Endothelial cell of umbilical vein (primary cell): ENCODE measurements around the gene KIF3A. TPM values are rescaled to one million over a fixed set of nuclear protein-coding genes. Genes with fewer than 3 reads are reported as not detected.

Experiments
- BruUV-seq: library from RNA; stranded (reverse); fragments of 400-500 nt; replicated peaks from 2 replicates; lab custom pipeline; 2021; lab: Mats Ljungman, UMichigan
- CTCF ChIA-PET: fragments of 300-600, 350-600 bp; sonication (Branson Sonifier 250); formaldehyde crosslinking; loops from one replicate; lab custom pipeline; 2021; ENCODE audit warnings: antibody characterized with exemption, inconsistent platforms; lab: Charles Lee
- POLR2A ChIA-PET: fragments of 300-600, 350-600 bp; sonication (Branson Sonifier 250); formaldehyde crosslinking; loops from one replicate; lab custom pipeline; 2021; ENCODE audit warnings: antibody characterized with exemption, inconsistent platforms; lab: Charles Lee
- DNase-seq: peaks from one replicate; pipeline ENCODE4 v3.0.0-alpha.2; 2011; ENCODE audit warnings: low read depth, low spot score
- FAIRE-seq: peaks from 2 replicates; lab custom pipeline; 2011; peaks lifted over from hg19 to GRCh38; lab: Jason Lieb, UNC
- H2AFZ ChIP-seq: 2 replicates; pipeline ENCODE4 v1.6.0; 2012; ENCODE audit warnings: low read depth, low read length, control low read depth, inconsistent platforms
- H3K27ac ChIP-seq: 2 replicates; pipeline ENCODE4 v1.5.1; 2011; ENCODE audit warnings: low read depth, mild to moderate bottlenecking, control low read depth, low read length, moderate library complexity; ENCODE audit not compliant: insufficient read depth
- H3K27me3 ChIP-seq, 2 experiments: 2 replicates each; pipeline versions ENCODE4 v1.6.0 to v1.6.1; 2011; ENCODE audit warnings: low read length in 2 of 2, mixed read lengths in 1 of 2; ENCODE audit not compliant: control insufficient read depth in 2 of 2, insufficient read depth in 2 of 2
- H3K36me3 ChIP-seq, 2 experiments: 2 replicates in 1 of 2; 3 replicates in 1 of 2; pipeline ENCODE4 v1.5.1; 2011; ENCODE audit warnings: low read length in 2 of 2, mild to moderate bottlenecking in 1 of 2, moderate library complexity in 1 of 2; ENCODE audit not compliant: control insufficient read depth in 2 of 2, insufficient read depth in 2 of 2; ENCODE audit errors: extremely low read depth in 1 of 2
- H3K4me1 ChIP-seq: 3 replicates; pipeline ENCODE4 v1.5.1; 2011; ENCODE audit warnings: mild to moderate bottlenecking, low read length; ENCODE audit not compliant: control insufficient read depth, insufficient read depth; ENCODE audit errors: extremely low read depth
- H3K4me2 ChIP-seq: 2 replicates; pipeline ENCODE4 v1.6.1; 2011; ENCODE audit warnings: low read length, control low read depth, mixed read lengths; ENCODE audit not compliant: insufficient read depth
- H3K4me3 ChIP-seq, 3 experiments: fragments of 200-600 bp in 1 of 3; sonication (generic), shearing (Covaris generic) in 1 of 3; replicated peaks in 1 of 3; 2 replicates each; pipeline ENCODE4 v1.5.1; 2011 to 2016; ENCODE audit warnings: control low read depth in 3 of 3, low read length in 3 of 3, mild to moderate bottlenecking in 2 of 3, inconsistent platforms in 1 of 3, low read depth in 1 of 3, moderate library complexity in 1 of 3; ENCODE audit not compliant: insufficient read depth in 1 of 3
- H3K79me2 ChIP-seq: 2 replicates; pipeline ENCODE4 v1.6.0; 2012; ENCODE audit warnings: low read length, inconsistent platforms; ENCODE audit not compliant: control insufficient read depth, insufficient read depth
- H3K9ac ChIP-seq: replicated peaks from 2 replicates; pipeline ENCODE3; 2011; ENCODE audit warnings: low read length, control low read depth; ENCODE audit not compliant: insufficient read depth; ENCODE audit errors: extremely low read depth
- H3K9me1 ChIP-seq: replicated peaks from 3 replicates; pipeline ENCODE4 v1.6.0; 2011; ENCODE audit warnings: mild to moderate bottlenecking, low read length; ENCODE audit not compliant: control insufficient read depth, insufficient read depth; ENCODE audit errors: extremely low read depth
- H3K9me3 ChIP-seq: replicated peaks from 2 replicates; pipeline ENCODE4 v1.5.1; 2012; ENCODE audit warnings: low read length, inconsistent platforms; ENCODE audit not compliant: control insufficient read depth, insufficient read depth
- H4K20me1 ChIP-seq: replicated peaks from 2 replicates; pipeline ENCODE3; 2011; ENCODE audit warnings: mild to moderate bottlenecking, low read length; ENCODE audit not compliant: control insufficient read depth, insufficient read depth; ENCODE audit errors: extremely low read depth
- EZH2 ChIP-seq: IDR thresholded peaks from 2 replicates; pipeline ENCODE4 v1.6.1; 2012; ENCODE audit warnings: borderline replicate concordance, low read depth, mild to moderate bottlenecking, moderate library complexity, low read length, inconsistent platforms; ENCODE audit not compliant: severe bottlenecking
- FOS ChIP-seq: IDR thresholded peaks from 2 replicates; pipeline ENCODE4 v1.6.1; 2011; ENCODE audit warnings: mild to moderate bottlenecking, low read length, moderate library complexity, borderline replicate concordance; ENCODE audit not compliant: insufficient read depth
- MYC ChIP-seq: IDR thresholded peaks from one replicate; pipeline ENCODE4 v1.6.1; 2011; ENCODE audit warnings: mild to moderate bottlenecking, low read depth, low read length
- POLR2AphosphoS5 ChIP-seq: IDR thresholded peaks from 2 replicates; pipeline ENCODE4 v1.6.1; 2012; ENCODE audit warnings: low read depth, mild to moderate bottlenecking, control low read depth, low read length, moderate library complexity; ENCODE audit not compliant: insufficient read depth
- dilution Hi-C: fragments of 300-500 bp; cut with MboI; formaldehyde crosslinking; loops from one replicate; pipeline ENCODE4 v1.15.0; 2019; ENCODE audit warnings: low sequenced_read_pairs; ENCODE audit not compliant: extremely low pct_ligation_motif_present
- intact Hi-C: fragments of 100-400 bp; cut with micrococcal nuclease; formaldehyde crosslinking; loops from one replicate; pipeline ENCODE4 v1.10.0; 2022
- polyA plus RNA-seq, 4 experiments: library from polyadenylated mRNA; depleted of rRNA in 3 of 4; stranded (reverse) in 3 of 4; unstranded in 1 of 4; fragments of >200 nt; gene quantifications; 2 replicates each; pipeline versions ENCODE4 v1.2.1 to v1.2.3, GENCODE V29; 2011 to 2012; ENCODE audit warnings: missing spikeins in 1 of 4
- total RNA-seq: library from RNA; stranded (reverse); gene quantifications from 2 replicates; pipeline ENCODE4 v1.2.3, GENCODE V29; 2021
- TF ChIP-seq, protein P1 (sequence below), 2 donors: IDR thresholded peaks; 1 replicate in 1 of 2; 2 replicates in 1 of 2; pipeline ENCODE4 v1.5.1; 2011; ENCODE audit warnings: low read length in 2 of 2, mild to moderate bottlenecking in 2 of 2, moderate library complexity in 2 of 2, control low read depth in 1 of 2, inconsistent platforms in 1 of 2, low read depth in 1 of 2; ENCODE audit not compliant: insufficient read depth in 1 of 2; ENCODE audit errors: extremely low read depth in 1 of 2

Gene KIF3A
- total and polyA plus RNA-seq, 2 donors (not counting 3 experiments of a cell fraction or from before 2014, with no cell fraction given): 3.3 to 11.2 TPM

DNA sequence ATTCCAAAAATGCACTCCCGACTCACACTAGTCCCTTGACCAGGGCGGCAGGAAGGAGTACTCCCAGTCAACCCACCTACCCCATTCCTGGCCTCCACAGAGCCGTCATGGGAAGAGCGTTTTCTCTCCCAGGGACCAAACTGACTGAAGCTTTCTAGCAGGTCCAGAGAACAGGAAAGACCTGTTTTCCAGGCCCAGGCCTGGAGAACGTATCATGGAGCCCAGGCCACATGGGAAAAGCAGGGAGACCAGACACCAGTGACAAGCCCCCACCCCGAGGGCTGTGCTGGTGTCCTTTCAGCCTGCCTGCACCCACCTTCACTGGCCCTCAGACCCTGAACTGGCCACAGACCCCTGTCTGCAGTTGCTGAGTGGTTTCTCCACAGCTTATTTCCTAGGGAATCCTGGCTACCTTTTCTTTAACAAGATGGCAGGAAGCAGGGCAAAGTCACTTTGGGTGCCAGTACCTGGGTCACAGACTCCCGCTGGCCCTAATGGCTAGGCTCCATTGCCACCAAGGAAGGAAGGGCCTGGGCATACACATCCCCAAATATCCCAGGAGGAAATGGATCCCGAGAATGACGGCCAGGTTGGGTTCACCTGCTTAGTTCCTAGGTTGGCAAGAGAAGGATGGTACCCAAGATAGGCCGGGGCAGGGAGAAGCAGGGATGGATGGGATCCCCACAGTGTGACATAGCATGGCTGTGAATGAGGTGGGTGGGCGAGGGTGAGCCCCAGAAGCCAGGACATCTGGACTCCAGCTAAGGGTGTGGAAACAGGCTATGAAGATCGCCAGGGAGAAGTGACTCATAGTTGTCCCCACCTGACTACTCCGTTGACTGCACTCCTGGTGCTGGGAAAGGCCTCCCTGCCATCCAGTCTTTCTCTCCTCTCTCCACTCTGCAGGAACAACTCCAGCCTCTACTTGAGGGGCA, 22.0 kb upstream of the KIF3A start:
- H3K4me2 ChIP-seq: no peak overlapping the region
- FAIRE-seq (no peak), DNase-seq (no peak)
- H3K4me3 ChIP-seq: no peak overlapping the region
- H4K20me1 ChIP-seq: no peaks in the 10 kb centered on the region
- no peaks in the 10 kb centered on the region for H3K4me1 ChIP-seq
- H3K27ac ChIP-seq: no peak overlapping the region
- intact Hi-C loops: no loop called here
- H3K36me3 ChIP-seq: peaks cover 9 to 31% of the 10 kb centered on the region in 2 experiments
- H2AFZ ChIP-seq: no peak overlapping the region
- H3K9me3 ChIP-seq: no peaks in the 10 kb centered on the region
- no peaks in the 10 kb centered on the region for H3K79me2 ChIP-seq
- POLR2A ChIA-PET: no interaction called here
- CTCF ChIA-PET: no interaction called here
- TF ChIP-seq POLR2AphosphoS5 (no peak), FOS (no peak), MYC (no peak), EZH2 (no peak)
- TF ChIP-seq, protein P1, sequence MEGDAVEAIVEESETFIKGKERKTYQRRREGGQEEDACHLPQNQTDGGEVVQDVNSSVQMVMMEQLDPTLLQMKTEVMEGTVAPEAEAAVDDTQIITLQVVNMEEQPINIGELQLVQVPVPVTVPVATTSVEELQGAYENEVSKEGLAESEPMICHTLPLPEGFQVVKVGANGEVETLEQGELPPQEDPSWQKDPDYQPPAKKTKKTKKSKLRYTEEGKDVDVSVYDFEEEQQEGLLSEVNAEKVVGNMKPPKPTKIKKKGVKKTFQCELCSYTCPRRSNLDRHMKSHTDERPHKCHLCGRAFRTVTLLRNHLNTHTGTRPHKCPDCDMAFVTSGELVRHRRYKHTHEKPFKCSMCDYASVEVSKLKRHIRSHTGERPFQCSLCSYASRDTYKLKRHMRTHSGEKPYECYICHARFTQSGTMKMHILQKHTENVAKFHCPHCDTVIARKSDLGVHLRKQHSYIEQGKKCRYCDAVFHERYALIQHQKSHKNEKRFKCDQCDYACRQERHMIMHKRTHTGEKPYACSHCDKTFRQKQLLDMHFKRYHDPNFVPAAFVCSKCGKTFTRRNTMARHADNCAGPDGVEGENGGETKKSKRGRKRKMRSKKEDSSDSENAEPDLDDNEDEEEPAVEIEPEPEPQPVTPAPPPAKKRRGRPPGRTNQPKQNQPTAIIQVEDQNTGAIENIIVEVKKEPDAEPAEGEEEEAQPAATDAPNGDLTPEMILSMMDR (IDR thresholded peaks at IDR 0.05; ENCODE audit: extremely low read depth in 1 of 2, insufficient read depth in 1 of 2, low read depth in 1 of 2, low read length in 2 of 2): no peak
- H3K9me1 ChIP-seq: no peaks in the 10 kb centered on the region
- dilution Hi-C loops: no loop called here
- H3K9ac ChIP-seq: no peak overlapping the region
- no peaks in the 10 kb centered on the region for H3K27me3 ChIP-seq
- BruUV-seq: no TSS peak
